OCI-LY3 (cell line): ENCODE results near the gene SLC35E3.
"Not testable (repeated sequence)": the region's sequence is repeated elsewhere in the genome, so short reads cannot be mapped to it uniquely, and the experiment has no call there.

Experiments used
- H2AFZ ChIP-seq: fragments of 200-600, 300-600 bp; shearing (Covaris generic); 2 replicates; pipeline ENCODE4 v1.6.0; 2014; ENCODE audit warnings: antibody characterized with exemption, low read depth, low read length
- H3K27ac ChIP-seq: fragments of 200-600, 300-600 bp; sonication (generic); 2 replicates; pipeline ENCODE4 v1.5.1; 2014; ENCODE audit warnings: mild to moderate bottlenecking, low read length, moderate library complexity, mixed read lengths
- H3K27me3 ChIP-seq: fragments of 200-600, 300-600 bp; sonication (generic); 2 replicates; pipeline ENCODE4 v1.6.1; 2014; ENCODE audit warnings: low read depth, low read length, mixed read lengths
- H3K36me3 ChIP-seq: fragments of 200-600, 300-600 bp; sonication (generic); replicated peaks from 2 replicates; pipeline ENCODE3; 2014; ENCODE audit warnings: low read depth, low read length, mixed read lengths
- H3K4me1 ChIP-seq: fragments of 300-600, 200-600 bp; sonication (generic); 2 replicates; pipeline ENCODE4 v1.6.1; 2014; ENCODE audit warnings: low read length, mixed read lengths
- H3K4me2 ChIP-seq: fragments of 200-600, 300-600 bp; sonication (generic); 2 replicates; pipeline ENCODE4 v1.6.1; 2014; ENCODE audit warnings: low read length, mixed read lengths
- H3K4me3 ChIP-seq: fragments of 300-600, 200-600 bp; sonication (generic); 2 replicates; pipeline ENCODE4 v1.5.1; 2014; ENCODE audit warnings: antibody characterized with exemption, mild to moderate bottlenecking, low read length, moderate library complexity
- H3K79me2 ChIP-seq: fragments of 300-600, 200-600 bp; shearing (Covaris generic); 2 replicates; pipeline ENCODE4 v1.6.1; 2014; ENCODE audit warnings: mild to moderate bottlenecking, low read length, mixed read lengths
- H3K9ac ChIP-seq: fragments of 300-600, 200-600 bp; shearing (Covaris generic); 2 replicates; pipeline ENCODE4 v1.6.0; 2014; ENCODE audit warnings: mild to moderate bottlenecking, low read length, moderate library complexity
- H3K9me3 ChIP-seq: fragments of 200-600, 300-600 bp; shearing (Covaris generic); 2 replicates; pipeline ENCODE4 v1.6.1; 2014; ENCODE audit warnings: low read length, mixed read lengths; ENCODE audit not compliant: insufficient read depth
- H4K20me1 ChIP-seq: fragments of 200-600, 300-600 bp; sonication (generic); 2 replicates; pipeline ENCODE4 v1.6.1; 2016; ENCODE audit warnings: low read length, mixed read lengths; ENCODE audit not compliant: insufficient read depth
- CTCF ChIP-seq: fragments of 200-600, 300-600 bp; sonication (generic); IDR thresholded peaks from 2 replicates; pipeline ENCODE4 v1.5.1; 2014; ENCODE audit warnings: antibody characterized with exemption, low read length, low read depth
- EZH2phosphoT487 ChIP-seq: fragments of 200-600 bp; shearing (Covaris generic); IDR thresholded peaks from 2 replicates; pipeline ENCODE4 v1.6.1; 2018; ENCODE audit warnings: antibody characterized with exemption, mixed run types, low read depth

The SLC35E3 gene

GRCh38 chr12:68806488-68807237, 60.7 kb downstream of the SLC35E3 start:
- peak overlapping the region; percentile 71 for H3K4me2 ChIP-seq
- peaks cover 37% of the 10 kb centered on the region for H3K79me2 ChIP-seq
- H3K27me3 ChIP-seq: no peaks in the 10 kb centered on the region
- H3K27ac ChIP-seq: no peak overlapping the region
- H3K9me3 ChIP-seq: no peaks in the 10 kb centered on the region
- TF ChIP-seq CTCF: no peak
- TF ChIP-seq EZH2phosphoT487: no peak
- no peaks in the 10 kb centered on the region for H4K20me1 ChIP-seq
- peak overlapping the region; percentile 92 for H3K4me3 ChIP-seq
- peak overlapping the region; percentile 99; the same call in 1 of the 2 replicates for H3K9ac ChIP-seq
- H3K4me1 ChIP-seq: no peaks in the 10 kb centered on the region
- H3K36me3 ChIP-seq: peaks cover 11% of the 10 kb centered on the region
- peak overlapping the region; percentile 99; the same call in 1 of the 2 replicates for H2AFZ ChIP-seq

- not testable (repeated sequence) for H3K4me1 ChIP-seq, H3K9me3 ChIP-seq, H4K20me1 ChIP-seq, H3K27me3 ChIP-seq
- peak overlapping the region; percentile 71 for H3K4me2 ChIP-seq
- peaks cover 13% of the 10 kb centered on the region for H3K36me3 ChIP-seq
- H3K9ac ChIP-seq: peak overlapping the region; percentile 99
- H3K79me2 ChIP-seq: peaks cover 42% of the 10 kb centered on the region
- peak overlapping the region; percentile 99 for H2AFZ ChIP-seq
- H3K27ac ChIP-seq: peak overlapping the region; percentile 72
- H3K4me3 ChIP-seq: peak overlapping the region; percentile 92
Observed at GRCh38 chr12:68807274-68807575, 61.2 kb downstream of the SLC35E3 start.

GRCh38 chr12:68807576-68808387, 61.8 kb downstream of the SLC35E3 start, which contains the start of gene MDM2:
Gene MDM2 (plus strand): TSS chr12:68808177. CDS start chr12:68808478, 301 bp downstream.
- peak within 1 kb of the TSS; percentile 99 for H2AFZ ChIP-seq
- H3K9me3 ChIP-seq: no peaks in the 10 kb centered on the region
- peak within 1 kb of the TSS; percentile 92 for H3K4me3 ChIP-seq
- H3K27ac ChIP-seq: peak within 1 kb of the TSS; percentile 87
- peak within 1 kb of the TSS; percentile 74 for H3K4me2 ChIP-seq
- TF ChIP-seq EZH2phosphoT487 (no peak), CTCF (peak; percentile 55)
- peaks cover 18% of the 10 kb centered on the region for H3K36me3 ChIP-seq
- H3K9ac ChIP-seq: peak within 1 kb of the TSS; percentile 99
- H3K27me3 ChIP-seq: no peaks in the 10 kb centered on the region
- no peaks in the 10 kb centered on the region for H3K4me1 ChIP-seq
- H3K79me2 ChIP-seq: peaks cover 48% of the 10 kb centered on the region
- H4K20me1 ChIP-seq: peaks cover 7% of the 10 kb centered on the region

GRCh38 chr12:68808388-68809189, 62.6 kb downstream of the SLC35E3 start:
- Histone ChIP-seq H3K4me3 (peak overlapping the region; percentile 92), H3K27ac (peak overlapping the region; percentile 87), H3K36me3 (peaks cover 26% of the 10 kb centered on the region), H4K20me1 (peaks cover 10% of the 10 kb centered on the region), H3K4me1 (no peaks in the 10 kb centered on the region), H2AFZ (peak overlapping the region; percentile 60; the same call in 1 of the 2 replicates), H3K27me3 (no peaks in the 10 kb centered on the region), H3K4me2 (peak overlapping the region; percentile 74), H3K9me3 (no peaks in the 10 kb centered on the region), H3K9ac (peak overlapping the region; percentile 99), H3K79me2 (peaks cover 56% of the 10 kb centered on the region)
- no peak for TF ChIP-seq EZH2phosphoT487
- no peak for TF ChIP-seq CTCF
